Lower leg skin (tissue), 3 donors: Measurements from ENCODE around the gene ATP6V1E1.

Experiments
- CTCF ChIP-seq, 3 donors: fragments of 450-650 bp; IDR thresholded peaks; one replicate each; pipeline ENCODE4 v1.5.1; 2016; ENCODE audit warnings: antibody characterized with exemption in 3 of 3, mild to moderate bottlenecking in 3 of 3, moderate library complexity in 2 of 3
- POLR2A ChIP-seq, 2 donors: fragments of 450-650 bp; IDR thresholded peaks; one replicate each; pipeline ENCODE4 v1.6.1; 2016 to 2017; ENCODE audit warnings: antibody characterized with exemption in 2 of 2, mild to moderate bottlenecking in 1 of 2, moderate library complexity in 1 of 2

GRCh38 chr22:17629173-17629489 lies 582 bp upstream of the ATP6V1E1 start:
- TF ChIP-seq CTCF (IDR thresholded peaks at IDR 0.05) (no peak), POLR2A (IDR thresholded peaks at IDR 0.05) (no peak)
